Measurements from ENCODE around the gene APP.

The APP gene

GRCh38 chr21:25967901-25968438 lies 202.6 kb downstream of the APP start:
- no peak for DNase-seq

- DNase-seq = no peak
Observed at GRCh38 chr21:25967181-25967900, 203.2 kb downstream of the APP start.

GRCh38 chr21:25965951-25966707 lies 204.4 kb downstream of the APP start:
- no peak for DNase-seq

- DNase-seq = no peak
Observed at GRCh38 chr21:25964926-25965325, 205.6 kb downstream of the APP start.

GRCh38 chr21:25964015-25964414 lies 206.6 kb downstream of the APP start:
- DNase-seq = no peak

GRCh38 chr21:25963181-25963580 lies 207.4 kb downstream of the APP start:
- no peak for DNase-seq

GRCh38 chr21:25961042-25961441 lies 209.5 kb downstream of the APP start:
- DNase-seq = no peak

GRCh38 chr21:25960402-25960801 lies 210.2 kb downstream of the APP start:
- no peak for DNase-seq

GRCh38 chr21:25959799-25960198 lies 210.8 kb downstream of the APP start:
- no peak for DNase-seq

- DNase-seq = no peak
Observed at GRCh38 chr21:25956993-25957714, 213.4 kb downstream of the APP start.

GRCh38 chr21:25955646-25956045 lies 214.9 kb downstream of the APP start:
- no peak for DNase-seq

GRCh38 chr21:25953659-25954058 lies 216.9 kb downstream of the APP start:
- no peak for DNase-seq

- no peak for DNase-seq
Observed at GRCh38 chr21:25953196-25953595, 217.4 kb downstream of the APP start.

- DNase-seq = no peak
Observed at GRCh38 chr21:25952306-25952705, 218.3 kb downstream of the APP start.

GRCh38 chr21:25949701-25950100 lies 220.9 kb downstream of the APP start:
- DNase-seq = no peak

GRCh38 chr21:25944672-25945213 lies 225.8 kb downstream of the APP start:
- no peak for DNase-seq

- no peak for DNase-seq
Observed at GRCh38 chr21:25944082-25944481, 226.5 kb downstream of the APP start.

- DNase-seq = no peak
Observed at GRCh38 chr21:25942135-25942534, 228.4 kb downstream of the APP start.

- DNase-seq = no peak
Observed at GRCh38 chr21:25939396-25939761, 231.2 kb downstream of the APP start.

- no peak for DNase-seq
Observed at GRCh38 chr21:25938658-25939395, 231.7 kb downstream of the APP start.

- no peak for DNase-seq
Observed at GRCh38 chr21:25936776-25937175, 233.8 kb downstream of the APP start.

GRCh38 chr21:25934771-25935224 lies 235.8 kb downstream of the APP start:
- DNase-seq = no peak

- no peak for DNase-seq
Observed at GRCh38 chr21:25934130-25934529, 236.4 kb downstream of the APP start.
